H9 (cell line): ENCODE results near the gene TMEM253. TPM values are rescaled to one million over a fixed set of nuclear protein-coding genes. Genes with fewer than 3 reads are reported as not detected.

Experiments used
- DNase-seq: peaks from one replicate; pipeline ENCODE4 v3.0.0-alpha.2; 2017
- H2AFZ ChIP-seq: one replicate; pipeline ENCODE4 v1.6.1; 2013; ENCODE audit warnings: mild to moderate bottlenecking, low read length, control low read depth, moderate library complexity
- H2AK5ac ChIP-seq: 2 replicates; pipeline ENCODE4 v1.6.1; 2013; ENCODE audit warnings: low read length, control low read depth, mixed read lengths; ENCODE audit not compliant: insufficient read length
- H2BK120ac ChIP-seq: one replicate; pipeline ENCODE4 v1.6.1; 2013; ENCODE audit warnings: low read depth, mild to moderate bottlenecking, low read length, control low read depth, inconsistent platforms; ENCODE audit not compliant: poor library complexity, severe bottlenecking
- H2BK12ac ChIP-seq: 2 replicates; pipeline ENCODE4 v1.6.1; 2013; ENCODE audit warnings: low read length, control low read depth, mixed read lengths, low read depth; ENCODE audit not compliant: insufficient read length
- H2BK15ac ChIP-seq: 2 replicates; pipeline ENCODE4 v1.6.1; 2013; ENCODE audit warnings: low read depth, low read length, control low read depth
- H2BK20ac ChIP-seq: one replicate; pipeline ENCODE4 v1.6.1; 2013; ENCODE audit warnings: low read depth, mild to moderate bottlenecking, low read length, control low read depth, inconsistent platforms; ENCODE audit not compliant: poor library complexity, severe bottlenecking
- H2BK5ac ChIP-seq: 2 replicates; pipeline ENCODE4 v1.6.1; 2013; ENCODE audit warnings: low read length, control low read depth, mixed read lengths; ENCODE audit not compliant: insufficient read length
- H3K14ac ChIP-seq: 2 replicates; pipeline ENCODE4 v1.6.1; 2013; ENCODE audit warnings: low read length, control low read depth; ENCODE audit not compliant: insufficient read depth
- H3K18ac ChIP-seq: 2 replicates; pipeline ENCODE4 v1.6.1; 2013; ENCODE audit warnings: low read depth, mild to moderate bottlenecking, mixed read lengths, low read length, control low read depth; ENCODE audit not compliant: insufficient read length
- H3K23ac ChIP-seq: 2 replicates; pipeline ENCODE4 v1.6.1; 2013; ENCODE audit warnings: low read length, control low read depth, mixed read lengths, low read depth; ENCODE audit not compliant: insufficient read length
- H3K23me2 ChIP-seq: 2 replicates; pipeline ENCODE4 v1.6.1; 2013; ENCODE audit warnings: low read depth, mild to moderate bottlenecking, mixed read lengths, low read length, control low read depth; ENCODE audit not compliant: insufficient read length, poor library complexity, severe bottlenecking
- H3K27ac ChIP-seq: 2 replicates; pipeline ENCODE4 v1.5.1; 2013; ENCODE audit warnings: low read length, control low read depth, mixed read lengths, low read depth; ENCODE audit not compliant: insufficient read length
- H3K27me3 ChIP-seq: 2 replicates; pipeline ENCODE4 v1.6.1; 2013; ENCODE audit warnings: low read length, control low read depth, inconsistent platforms; ENCODE audit not compliant: insufficient read depth
- H3K4ac ChIP-seq: 2 replicates; pipeline ENCODE4 v1.6.1; 2013; ENCODE audit warnings: low read depth, mild to moderate bottlenecking, control low read depth, inconsistent platforms, low read length, moderate library complexity
- H3K4me1 ChIP-seq: 2 replicates; pipeline ENCODE4 v1.6.1; 2013; ENCODE audit warnings: low read length, control low read depth, inconsistent platforms; ENCODE audit not compliant: insufficient read depth
- H3K4me2 ChIP-seq: 2 replicates; pipeline ENCODE4 v1.6.1; 2013; ENCODE audit warnings: low read length, control low read depth, mixed read lengths; ENCODE audit not compliant: insufficient read length, insufficient read depth
- H3K56ac ChIP-seq: 2 replicates; pipeline ENCODE4 v1.6.1; 2013; ENCODE audit warnings: low read depth, mild to moderate bottlenecking, mixed read lengths, low read length, control low read depth; ENCODE audit not compliant: insufficient read length
- H3K79me1 ChIP-seq: 2 replicates; pipeline ENCODE4 v1.6.1; 2013; ENCODE audit warnings: low read depth, mild to moderate bottlenecking, moderate library complexity, low read length, control low read depth, inconsistent platforms; ENCODE audit not compliant: insufficient read depth, poor library complexity, severe bottlenecking
- H3K79me2 ChIP-seq: 2 replicates; pipeline ENCODE4 v1.6.1; 2013; ENCODE audit warnings: low read length, control low read depth, inconsistent platforms; ENCODE audit not compliant: insufficient read depth
- H3K9ac ChIP-seq: 2 replicates; pipeline ENCODE4 v1.6.1; 2013; ENCODE audit warnings: low read length, control low read depth, mixed read lengths; ENCODE audit not compliant: insufficient read length; ENCODE audit errors: extremely low read depth
- H3K9me3 ChIP-seq: one replicate; pipeline ENCODE4 v1.6.1; 2013; ENCODE audit warnings: low read depth, low read length, inconsistent platforms; ENCODE audit not compliant: control insufficient read depth
- H3T11ph ChIP-seq: one replicate; pipeline ENCODE4 v1.6.1; 2013; ENCODE audit warnings: mild to moderate bottlenecking, low read length, control low read depth, inconsistent platforms
- H4K20me1 ChIP-seq: one replicate; pipeline ENCODE4 v1.6.1; 2013; ENCODE audit not compliant: control insufficient read depth, insufficient read length, insufficient read depth
- H4K5ac ChIP-seq: 2 replicates; pipeline ENCODE4 v1.6.1; 2013; ENCODE audit warnings: low read depth, mild to moderate bottlenecking, mixed read lengths, low read length, control low read depth; ENCODE audit not compliant: insufficient read length
- H4K8ac ChIP-seq: replicated peaks from 2 replicates; pipeline ENCODE4 v1.6.1; 2013; ENCODE audit warnings: low read length, control low read depth, mixed read lengths, low read depth; ENCODE audit not compliant: insufficient read length
- H4K91ac ChIP-seq: 2 replicates; pipeline ENCODE4 v1.6.1; 2013; ENCODE audit warnings: low read depth, mild to moderate bottlenecking, moderate library complexity, mixed read lengths, low read length, control low read depth; ENCODE audit not compliant: insufficient read length
- H3K27ac Mint-ChIP-seq, 3 experiments: 2 replicates in 2 of 3; 3 replicates in 1 of 3; pipeline ENCODE4 v1.8.0; 2020 to 2021; ENCODE audit warnings: mixed read lengths in 3 of 3, mild to moderate bottlenecking in 1 of 3, moderate library complexity in 1 of 3
- H3K27me3 Mint-ChIP-seq: 2 replicates; pipeline ENCODE4 v1.8.0; 2021; ENCODE audit warnings: low read depth, mild to moderate bottlenecking, moderate library complexity, mixed read lengths
- H3K36me3 Mint-ChIP-seq, 3 experiments: 2 replicates in 2 of 3; 3 replicates in 1 of 3; pipeline ENCODE4 v1.8.0; 2020 to 2021; ENCODE audit warnings: low read depth in 3 of 3, mixed read lengths in 3 of 3; ENCODE audit not compliant: insufficient read depth in 1 of 3
- H3K4me1 Mint-ChIP-seq, 2 experiments: 2 replicates each; pipeline ENCODE4 v1.8.0; 2020; ENCODE audit warnings: mixed read lengths in 2 of 2
- H3K4me3 Mint-ChIP-seq, 2 experiments: 2 replicates in 1 of 2; 3 replicates in 1 of 2; pipeline ENCODE4 v1.8.0; 2020 to 2021; ENCODE audit warnings: mild to moderate bottlenecking in 2 of 2, mixed read lengths in 2 of 2, moderate library complexity in 1 of 2
- H3K9me3 Mint-ChIP-seq, 2 experiments: 2 replicates in 1 of 2; 3 replicates in 1 of 2; pipeline ENCODE4 v1.8.0; 2020; ENCODE audit warnings: mild to moderate bottlenecking in 2 of 2, mixed read lengths in 2 of 2, moderate library complexity in 1 of 2
- CTCF ChIP-seq: fragments of 200-600 bp; sonication (generic); conservative IDR thresholded peaks from 3 replicates; pipeline ENCODE4 v1.8.0; 2021; ENCODE audit warnings: antibody characterized with exemption, mild to moderate bottlenecking
- WGBS: extraction: QIAGEN DNeasy Blood & Tissue Kit; methylation state at CpG from one replicate; pipeline ENCODE4 v1.1.7; 2013; ENCODE audit warnings: missing lambda C conversion rate, low lambda C conversion rate, mixed read lengths; ENCODE audit not compliant: insufficient read length; ENCODE audit errors: extremely low coverage; 5-methylcytosine and 5-hydroxymethylcytosine counted together
- total RNA-seq: library from RNA; stranded (reverse); gene quantifications from 2 replicates; pipeline ENCODE4 v1.2.1, GENCODE V29; 2021

TMEM253 gene
- total RNA-seq, 1 experiment from 2014 or later = 2.2 TPM

- no peak overlapping the region; a peak in 1 of 5 replicates for H3K4me3 Mint-ChIP-seq
- no peak overlapping the region for H2BK20ac ChIP-seq
- H3K23ac ChIP-seq = no peak overlapping the region
- no peaks in the 10 kb centered on the region for H3K79me1 ChIP-seq
- H4K5ac ChIP-seq = no peak overlapping the region
- H2BK5ac ChIP-seq = no peak overlapping the region
- no peaks in the 10 kb centered on the region for H3K27me3 ChIP-seq
- H4K91ac ChIP-seq = no peak overlapping the region
- no peak overlapping the region for H3K18ac ChIP-seq
- no peak overlapping the region for H4K8ac ChIP-seq
- no peak overlapping the region for H2BK15ac ChIP-seq
- no peaks in the 10 kb centered on the region for H4K20me1 ChIP-seq
- H3K9me3 ChIP-seq = no peaks in the 10 kb centered on the region
- no peaks in the 10 kb centered on the region for H3K79me2 ChIP-seq
- H3K27me3 Mint-ChIP-seq = no peaks in the 10 kb centered on the region
- H3K27ac ChIP-seq = no peak overlapping the region
- peaks cover 14% of the 10 kb centered on the region in 2 experiments for H3K4me1 Mint-ChIP-seq
- H3K23me2 ChIP-seq = no peaks in the 10 kb centered on the region
- no peak overlapping the region for H2AFZ ChIP-seq
- no peak overlapping the region for H2BK120ac ChIP-seq
- H2AK5ac ChIP-seq = no peak overlapping the region
- no peaks in the 10 kb centered on the region; the same call in 1 of the 2 replicates for H3K4me1 ChIP-seq
- no CpG with 5 or more reads among the region's 11 CpGs for WGBS
- H3K56ac ChIP-seq = no peak overlapping the region
- peaks cover 54 to 94% (median 82%) of the 10 kb centered on the region in 3 experiments for H3K36me3 Mint-ChIP-seq
- H2BK12ac ChIP-seq = no peak overlapping the region
- no peak overlapping the region for H3K27ac Mint-ChIP-seq
- no peak overlapping the region for H3K4me2 ChIP-seq
- no peak overlapping the region for H3K14ac ChIP-seq
- no peak for DNase-seq
- H3K9me3 Mint-ChIP-seq = no peaks in the 10 kb centered on the region; a peak in 1 of 5 replicates
- TF ChIP-seq CTCF = no peak
- no peak overlapping the region for H3K9ac ChIP-seq
- H3T11ph ChIP-seq = no peak overlapping the region
- H3K4ac ChIP-seq = no peak overlapping the region
Measured at GRCh38 chr14:21083565-21084325, 17.1 kb upstream of the TMEM253 start.
